GM23338 (cell line): ENCODE data around the gene OBI1.

Source experiments
- CREB1 ChIP-seq: fragments of 250-450 bp; sonication (Bioruptor Pico); IDR thresholded peaks from 2 replicates; pipeline ENCODE4 v1.5.0; 2020; ENCODE audit warnings: low read depth, mild to moderate bottlenecking, moderate library complexity
- ETS1 ChIP-seq: IDR thresholded peaks from 2 replicates; pipeline ENCODE4 v1.6.1; 2016; ENCODE audit warnings: antibody characterized with exemption
- EZH2 ChIP-seq: fragments of 200-600 bp; sonication (generic); IDR thresholded peaks from one replicate; pipeline ENCODE4 v1.8.0; 2017; ENCODE audit warnings: antibody characterized with exemption, mild to moderate bottlenecking, low read depth; ENCODE audit not compliant: unreplicated experiment
- EZH2phosphoT487 ChIP-seq: fragments of 200-600 bp; sonication (generic); IDR thresholded peaks from one replicate; pipeline ENCODE4 v1.8.1; 2018; ENCODE audit warnings: antibody characterized with exemption; ENCODE audit not compliant: unreplicated experiment
- POLR2AphosphoS5 ChIP-seq: IDR thresholded peaks from 2 replicates; pipeline ENCODE4 v1.6.1; 2016; ENCODE audit warnings: antibody characterized with exemption, low read depth
- ZNF462 ChIP-seq: fragments of 250-450 bp; sonication (Bioruptor Pico); IDR thresholded peaks from 2 replicates; pipeline ENCODE4 v1.5.0; 2020; ENCODE audit warnings: mild to moderate bottlenecking, moderate library complexity
- TF ChIP-seq, protein P1 (sequence below), 2 experiments: fragments of 200-600 bp in 1 of 2; sonication (generic) in 1 of 2; conservative IDR thresholded peaks; 2 replicates each; pipeline versions ENCODE4 v1.5.1 to v1.6.1; 2016 to 2017; ENCODE audit warnings: antibody characterized with exemption in 2 of 2, low read depth in 2 of 2, mild to moderate bottlenecking in 2 of 2, moderate library complexity in 1 of 2
- TF ChIP-seq, protein P2 (sequence below): IDR thresholded peaks from one replicate; pipeline ENCODE4 v1.6.1; 2018; ENCODE audit warnings: antibody characterized with exemption; ENCODE audit not compliant: unreplicated experiment

GRCh38 chr13:78569029-78569428 lies 89.9 kb downstream of the OBI1 start:
- TF ChIP-seq, protein P1, sequence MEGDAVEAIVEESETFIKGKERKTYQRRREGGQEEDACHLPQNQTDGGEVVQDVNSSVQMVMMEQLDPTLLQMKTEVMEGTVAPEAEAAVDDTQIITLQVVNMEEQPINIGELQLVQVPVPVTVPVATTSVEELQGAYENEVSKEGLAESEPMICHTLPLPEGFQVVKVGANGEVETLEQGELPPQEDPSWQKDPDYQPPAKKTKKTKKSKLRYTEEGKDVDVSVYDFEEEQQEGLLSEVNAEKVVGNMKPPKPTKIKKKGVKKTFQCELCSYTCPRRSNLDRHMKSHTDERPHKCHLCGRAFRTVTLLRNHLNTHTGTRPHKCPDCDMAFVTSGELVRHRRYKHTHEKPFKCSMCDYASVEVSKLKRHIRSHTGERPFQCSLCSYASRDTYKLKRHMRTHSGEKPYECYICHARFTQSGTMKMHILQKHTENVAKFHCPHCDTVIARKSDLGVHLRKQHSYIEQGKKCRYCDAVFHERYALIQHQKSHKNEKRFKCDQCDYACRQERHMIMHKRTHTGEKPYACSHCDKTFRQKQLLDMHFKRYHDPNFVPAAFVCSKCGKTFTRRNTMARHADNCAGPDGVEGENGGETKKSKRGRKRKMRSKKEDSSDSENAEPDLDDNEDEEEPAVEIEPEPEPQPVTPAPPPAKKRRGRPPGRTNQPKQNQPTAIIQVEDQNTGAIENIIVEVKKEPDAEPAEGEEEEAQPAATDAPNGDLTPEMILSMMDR (conservative IDR thresholded peaks at IDR 0.05; ENCODE audit: low read depth in 2 of 2) = no peak
- TF ChIP-seq POLR2AphosphoS5 (no peak), EZH2phosphoT487 (no peak), CREB1 (CRISPR knock-in tag) (no peak), EZH2 (no peak), ETS1 (no peak), ZNF462 (no peak)
- TF ChIP-seq, protein P2, sequence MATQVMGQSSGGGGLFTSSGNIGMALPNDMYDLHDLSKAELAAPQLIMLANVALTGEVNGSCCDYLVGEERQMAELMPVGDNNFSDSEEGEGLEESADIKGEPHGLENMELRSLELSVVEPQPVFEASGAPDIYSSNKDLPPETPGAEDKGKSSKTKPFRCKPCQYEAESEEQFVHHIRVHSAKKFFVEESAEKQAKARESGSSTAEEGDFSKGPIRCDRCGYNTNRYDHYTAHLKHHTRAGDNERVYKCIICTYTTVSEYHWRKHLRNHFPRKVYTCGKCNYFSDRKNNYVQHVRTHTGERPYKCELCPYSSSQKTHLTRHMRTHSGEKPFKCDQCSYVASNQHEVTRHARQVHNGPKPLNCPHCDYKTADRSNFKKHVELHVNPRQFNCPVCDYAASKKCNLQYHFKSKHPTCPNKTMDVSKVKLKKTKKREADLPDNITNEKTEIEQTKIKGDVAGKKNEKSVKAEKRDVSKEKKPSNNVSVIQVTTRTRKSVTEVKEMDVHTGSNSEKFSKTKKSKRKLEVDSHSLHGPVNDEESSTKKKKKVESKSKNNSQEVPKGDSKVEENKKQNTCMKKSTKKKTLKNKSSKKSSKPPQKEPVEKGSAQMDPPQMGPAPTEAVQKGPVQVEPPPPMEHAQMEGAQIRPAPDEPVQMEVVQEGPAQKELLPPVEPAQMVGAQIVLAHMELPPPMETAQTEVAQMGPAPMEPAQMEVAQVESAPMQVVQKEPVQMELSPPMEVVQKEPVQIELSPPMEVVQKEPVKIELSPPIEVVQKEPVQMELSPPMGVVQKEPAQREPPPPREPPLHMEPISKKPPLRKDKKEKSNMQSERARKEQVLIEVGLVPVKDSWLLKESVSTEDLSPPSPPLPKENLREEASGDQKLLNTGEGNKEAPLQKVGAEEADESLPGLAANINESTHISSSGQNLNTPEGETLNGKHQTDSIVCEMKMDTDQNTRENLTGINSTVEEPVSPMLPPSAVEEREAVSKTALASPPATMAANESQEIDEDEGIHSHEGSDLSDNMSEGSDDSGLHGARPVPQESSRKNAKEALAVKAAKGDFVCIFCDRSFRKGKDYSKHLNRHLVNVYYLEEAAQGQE = no peak
